Lower leg skin (tissue), 4 donors: ENCODE measurements around the gene BBIP1. TPM values are rescaled to one million over a fixed set of nuclear protein-coding genes. Genes with fewer than 3 reads are reported as not detected.

ENCODE experiments used
- DNase-seq, 2 donors: peaks; one replicate each; pipeline ENCODE4 v3.0.0-alpha.2; 2019; ENCODE audit warnings: low spot score in 2 of 2
- H3K4me3 ChIP-seq: fragments of 200-600 bp; sonication (generic); 2 replicates; pipeline ENCODE4 v1.5.1; 2017; ENCODE audit warnings: mild to moderate bottlenecking, low read depth; ENCODE audit not compliant: poor library complexity, severe bottlenecking
- POLR2A ChIP-seq, 2 donors: fragments of 450-650 bp; IDR thresholded peaks; one replicate each; pipeline ENCODE4 v1.6.1; 2016 to 2017; ENCODE audit warnings: antibody characterized with exemption in 2 of 2, mild to moderate bottlenecking in 1 of 2, moderate library complexity in 1 of 2
- WGBS, 2 donors: methylation state at CpG; one replicate each; pipeline ENCODE4 v1.1.5; 2018; 5-methylcytosine and 5-hydroxymethylcytosine counted together
- intact Hi-C: fragments of 100-400 bp; cut with DNase I; formaldehyde crosslinking; loops from one replicate; pipeline ENCODE4 v1.15.0; 2023; ENCODE audit warnings: low total_unique reads
- total RNA-seq, 4 donors: library from RNA; depleted of rRNA; stranded (reverse); fragments of >200 nt; gene quantifications; one replicate each; pipeline ENCODE4 v1.1.0, GENCODE V29; 2016
- TF ChIP-seq, protein P1 (sequence below), 3 donors: fragments of 450-650 bp; IDR thresholded peaks; one replicate each; pipeline ENCODE4 v1.5.1; 2016; ENCODE audit warnings: antibody characterized with exemption in 3 of 3, mild to moderate bottlenecking in 3 of 3, moderate library complexity in 2 of 3

The BBIP1 gene
- total RNA-seq, 4 donors from 2014 or later, result 6.0 to 10.3 (median 8.9) TPM

DNA sequence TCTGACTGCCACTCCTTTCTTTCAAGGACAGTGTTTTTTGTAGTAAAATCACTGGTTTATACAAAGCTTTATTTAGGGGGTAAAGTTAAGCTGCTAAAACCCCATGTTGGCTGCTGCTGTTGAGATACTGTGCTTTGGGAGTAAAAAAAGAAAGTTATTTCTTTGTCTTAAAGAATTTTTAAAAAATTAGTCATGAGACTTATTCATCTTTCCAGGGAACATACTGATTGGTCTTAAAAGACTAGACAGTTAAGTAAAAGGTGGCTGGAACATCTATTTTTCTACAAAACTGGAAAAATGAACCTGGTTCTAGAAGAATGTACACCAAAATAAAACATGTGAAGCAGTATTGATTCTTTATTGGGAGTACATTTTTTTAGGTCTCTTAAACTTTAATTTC lies 20.6 kb downstream of the BBIP1 start:
- H3K4me3 ChIP-seq, result no peak overlapping the region
- intact Hi-C loops, result no loop called here
- TF ChIP-seq, protein P1, sequence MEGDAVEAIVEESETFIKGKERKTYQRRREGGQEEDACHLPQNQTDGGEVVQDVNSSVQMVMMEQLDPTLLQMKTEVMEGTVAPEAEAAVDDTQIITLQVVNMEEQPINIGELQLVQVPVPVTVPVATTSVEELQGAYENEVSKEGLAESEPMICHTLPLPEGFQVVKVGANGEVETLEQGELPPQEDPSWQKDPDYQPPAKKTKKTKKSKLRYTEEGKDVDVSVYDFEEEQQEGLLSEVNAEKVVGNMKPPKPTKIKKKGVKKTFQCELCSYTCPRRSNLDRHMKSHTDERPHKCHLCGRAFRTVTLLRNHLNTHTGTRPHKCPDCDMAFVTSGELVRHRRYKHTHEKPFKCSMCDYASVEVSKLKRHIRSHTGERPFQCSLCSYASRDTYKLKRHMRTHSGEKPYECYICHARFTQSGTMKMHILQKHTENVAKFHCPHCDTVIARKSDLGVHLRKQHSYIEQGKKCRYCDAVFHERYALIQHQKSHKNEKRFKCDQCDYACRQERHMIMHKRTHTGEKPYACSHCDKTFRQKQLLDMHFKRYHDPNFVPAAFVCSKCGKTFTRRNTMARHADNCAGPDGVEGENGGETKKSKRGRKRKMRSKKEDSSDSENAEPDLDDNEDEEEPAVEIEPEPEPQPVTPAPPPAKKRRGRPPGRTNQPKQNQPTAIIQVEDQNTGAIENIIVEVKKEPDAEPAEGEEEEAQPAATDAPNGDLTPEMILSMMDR (IDR thresholded peaks at IDR 0.05), result no peak
- TF ChIP-seq POLR2A (IDR thresholded peaks at IDR 0.05), result no peak
- no peak for DNase-seq

DNA sequence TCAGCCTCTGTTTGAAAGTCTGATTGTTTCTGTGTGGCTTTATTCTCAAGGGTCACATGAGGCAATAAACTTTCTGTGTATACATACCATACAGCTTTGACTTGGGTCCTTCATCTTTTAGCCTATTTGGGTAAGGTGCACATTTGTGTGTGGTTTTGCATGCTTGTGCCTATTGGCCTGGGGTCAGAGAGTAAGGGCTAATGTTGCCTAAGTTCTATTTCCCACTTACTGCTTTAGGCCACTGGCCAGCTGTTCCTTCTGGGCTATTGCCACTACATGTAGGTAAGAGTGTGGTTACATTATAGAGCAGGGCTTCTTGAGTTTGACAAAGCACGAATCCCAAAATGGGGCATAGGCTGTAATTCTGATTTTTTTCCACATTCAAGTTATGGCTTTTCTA lies 21.8 kb downstream of the BBIP1 start:
- WGBS, 2 donors, result 83 to 94% methylated on average over 1 of the region's 1 CpG
- no peak overlapping the region for H3K4me3 ChIP-seq
- TF ChIP-seq, protein P1 (IDR thresholded peaks at IDR 0.05), result no peak
- TF ChIP-seq POLR2A (IDR thresholded peaks at IDR 0.05), result no peak
- intact Hi-C loops, result no loop called here
- DNase-seq, result no peak

DNA sequence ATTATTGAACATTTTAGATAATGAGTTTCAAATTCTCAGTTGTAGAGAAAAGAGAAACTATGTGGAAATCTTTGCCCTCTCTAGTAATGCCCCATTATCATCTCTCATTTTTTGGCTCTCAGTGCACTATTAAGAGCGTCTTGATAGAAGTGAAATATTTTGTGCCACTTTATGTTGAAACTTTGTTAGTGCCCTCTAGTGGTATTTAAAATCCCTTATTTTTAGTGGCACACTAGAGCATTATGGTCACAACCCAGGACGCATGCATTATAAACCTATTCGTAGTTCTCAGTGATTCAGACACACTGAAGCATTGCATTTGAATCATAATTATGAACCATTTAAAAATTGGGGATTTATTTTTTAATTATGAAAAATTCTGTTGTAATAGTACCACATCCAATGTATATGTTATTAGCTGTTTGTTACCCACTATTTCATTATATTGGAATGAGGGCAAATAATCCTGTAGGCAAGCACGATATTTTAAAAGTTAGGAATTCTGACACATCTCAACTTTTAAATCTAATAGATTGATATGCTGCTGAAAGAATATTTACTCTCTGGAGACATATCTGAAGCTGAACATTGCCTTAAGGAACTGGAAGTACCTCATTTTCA lies 25.3 kb downstream of the BBIP1 start:
- no peak for TF ChIP-seq POLR2A (IDR thresholded peaks at IDR 0.05)
- TF ChIP-seq, protein P1 (IDR thresholded peaks at IDR 0.05), result peak in 1 of 3 donors; percentile 47
- WGBS, 2 donors, result 22 to 27% methylated on average over 4 of the region's 4 CpGs
- no peak for DNase-seq
- H3K4me3 ChIP-seq, result no peak overlapping the region
- intact Hi-C loops, result loop anchor here (5.0 kb wide), 1 partner anchor 146 kb away; no protein-coding TSS in a partner anchor

DNA sequence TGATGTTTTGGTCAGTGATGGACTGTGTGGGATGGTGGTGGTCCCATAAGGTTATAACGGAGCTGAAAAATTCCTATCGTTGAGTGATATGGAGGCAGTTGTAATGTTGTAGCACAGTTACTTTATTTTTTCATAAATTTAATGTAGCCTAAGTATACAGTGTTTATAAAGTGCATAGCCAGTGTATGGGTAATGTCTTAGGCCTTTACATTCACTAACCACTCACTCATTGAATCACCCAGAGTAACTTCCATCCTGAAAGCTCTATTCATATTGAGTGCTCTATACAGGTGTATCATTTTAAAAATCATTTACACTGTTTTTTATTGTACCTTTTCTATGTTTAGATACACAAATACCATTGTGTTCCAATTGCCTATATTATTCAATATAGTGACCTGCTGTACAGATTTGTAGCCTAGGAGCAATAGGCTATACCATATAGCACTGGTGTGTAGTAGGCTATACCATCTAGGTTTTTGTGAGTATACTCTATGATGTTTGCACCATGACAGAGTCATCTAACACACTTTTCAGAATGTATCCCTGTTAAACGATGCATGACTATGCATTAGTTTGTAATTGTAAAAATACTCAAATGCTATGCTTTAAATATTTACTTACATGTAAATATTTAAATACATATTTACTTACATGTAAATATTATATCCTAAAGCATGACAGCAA lies 26.2 kb downstream of the BBIP1 start:
- 78 to 95% methylated on average over 3 of the region's 3 CpGs for WGBS, 2 donors
- DNase-seq, result no peak
- TF ChIP-seq, protein P1 (IDR thresholded peaks at IDR 0.05), result no peak
- TF ChIP-seq POLR2A (IDR thresholded peaks at IDR 0.05), result no peak
- no peak overlapping the region for H3K4me3 ChIP-seq
- intact Hi-C loops, result loop anchor here (5.0 kb wide), 1 partner anchor 145 kb away; no protein-coding TSS in a partner anchor

DNA sequence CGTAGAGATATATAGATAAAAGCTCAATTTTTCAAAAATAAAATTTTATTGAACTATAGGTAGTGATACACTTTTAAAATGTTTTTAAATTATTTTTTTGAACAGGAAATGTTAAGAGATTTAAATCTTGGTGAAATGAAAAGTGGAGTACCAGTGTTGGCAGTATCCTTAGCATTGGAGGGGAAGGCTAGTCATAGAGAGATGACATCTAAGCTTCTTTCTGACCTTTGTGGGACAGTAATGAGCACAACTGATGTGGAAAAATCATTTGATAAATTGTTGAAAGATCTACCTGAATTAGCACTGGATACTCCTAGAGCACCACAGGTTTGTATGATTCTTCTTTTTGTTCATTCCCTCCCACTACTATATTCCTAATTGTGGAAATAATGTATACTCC lies 31.4 kb downstream of the BBIP1 start:
- 92 to 98% methylated on average over 1 of the region's 1 CpG for WGBS, 2 donors
- DNase-seq, result no peak
- no peak overlapping the region for H3K4me3 ChIP-seq
- intact Hi-C loops, result no loop called here
- TF ChIP-seq, protein P1 (IDR thresholded peaks at IDR 0.05), result no peak
- no peak for TF ChIP-seq POLR2A (IDR thresholded peaks at IDR 0.05)
